GF-D8 (cell line): ENCODE results near the gene PANK3.
"Not testable (repeated sequence)": the region's sequence is repeated elsewhere in the genome, so short reads cannot be mapped to it uniquely, and the experiment has no call there.

Experiments
- DNase-seq: peaks from one replicate; lab custom pipeline; 2025; lab: John Stamatoyannopoulos, UW

PANK3 gene

DNA sequence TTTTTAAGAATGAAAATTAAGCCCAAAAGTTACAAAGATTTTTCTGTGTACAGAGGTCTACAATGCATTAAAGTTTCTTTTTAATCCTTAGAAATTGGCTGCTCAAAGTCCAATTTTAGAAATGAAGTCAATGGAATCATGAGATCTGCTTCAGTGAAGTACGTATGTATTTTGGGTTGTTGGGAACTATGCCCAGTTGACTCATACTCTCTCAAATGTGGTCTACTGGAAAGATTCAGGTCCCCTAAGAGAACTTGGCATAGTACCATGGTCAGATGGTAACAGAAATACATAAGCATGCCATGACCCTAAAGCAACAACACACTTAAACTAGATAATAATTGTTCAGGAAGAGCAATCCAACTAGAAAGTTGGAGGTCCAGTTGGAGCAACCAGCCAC, 27.0 kb downstream of the PANK3 start:
- no peak for DNase-seq

DNA sequence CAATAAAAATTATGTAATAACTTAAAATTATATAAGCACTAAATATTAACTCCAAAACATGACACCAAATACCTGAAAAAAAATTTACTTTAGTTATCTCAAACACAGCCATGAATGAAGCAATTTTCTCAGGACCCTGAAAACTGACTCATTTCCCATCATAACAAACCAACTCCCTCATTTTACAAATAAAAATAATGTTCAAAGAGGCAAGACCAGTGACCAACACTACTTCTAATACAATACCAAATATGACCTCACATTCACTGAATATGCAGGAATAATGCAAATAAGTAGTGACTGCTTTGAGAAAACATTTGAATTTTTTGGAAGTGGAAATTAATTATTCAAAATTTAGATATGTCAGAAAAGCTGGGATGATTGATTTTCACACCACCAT, 28.5 kb downstream of the PANK3 start:
- no peak for DNase-seq

DNA sequence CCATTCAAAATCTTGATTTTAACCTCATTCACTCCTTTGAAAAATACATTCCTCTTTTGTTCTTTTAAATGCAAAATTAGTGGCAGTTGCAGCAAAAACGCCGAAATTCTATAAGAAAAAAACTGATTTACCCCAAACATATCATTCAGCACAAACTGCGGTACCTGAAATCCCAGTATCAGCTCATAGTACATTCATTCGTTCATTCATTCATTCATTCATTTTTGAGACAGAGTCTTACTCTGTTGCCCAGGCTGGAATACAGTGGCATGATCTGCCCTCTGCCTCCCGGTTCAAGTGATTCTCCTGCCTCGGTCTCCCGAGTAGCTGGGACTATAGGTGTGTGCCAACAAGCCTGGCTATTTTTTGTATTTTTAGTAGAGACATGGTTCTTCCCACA, 29.6 kb downstream of the PANK3 start:
- no peak for DNase-seq

DNA sequence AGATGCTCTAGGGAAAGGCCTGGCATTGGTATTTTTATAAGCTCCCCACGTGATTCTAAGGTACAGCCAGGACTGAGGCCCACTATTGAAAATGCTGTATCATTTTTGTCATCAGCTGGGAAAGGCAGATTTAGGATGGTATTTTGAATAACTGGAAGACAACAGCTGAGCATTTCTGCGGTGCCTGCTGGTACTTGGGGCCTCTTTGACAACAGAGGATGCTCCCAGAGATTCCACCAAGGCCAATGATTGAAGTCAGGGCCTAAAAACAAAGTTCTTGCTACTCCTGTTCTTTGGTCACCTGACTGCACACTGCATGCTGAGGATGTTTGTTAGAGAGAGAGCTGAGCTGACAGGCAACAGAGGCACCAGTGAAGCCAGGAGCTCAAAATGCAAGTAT, 42.0 kb downstream of the PANK3 start:
- DNase-seq, result no peak

DNA sequence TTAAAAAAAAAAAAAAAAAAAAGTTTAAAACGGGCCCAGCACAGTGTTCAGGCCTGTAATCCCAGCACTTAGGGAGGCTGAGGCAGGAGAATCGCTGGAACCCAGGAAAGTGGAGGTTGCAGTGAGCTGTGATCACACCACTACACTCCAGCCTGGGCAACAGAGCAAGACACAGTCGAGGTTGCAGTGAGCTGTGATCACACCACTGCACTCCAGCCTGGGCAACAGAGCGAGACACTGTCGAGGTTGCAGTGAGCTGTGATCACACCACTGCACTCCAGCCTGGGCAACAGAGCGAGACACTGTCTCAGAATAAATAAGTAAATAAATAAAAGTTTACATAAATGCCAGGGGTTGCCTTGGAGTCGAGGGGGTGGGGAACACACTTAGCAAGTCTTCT, 44.8 kb downstream of the PANK3 start:
- not testable (repeated sequence) for DNase-seq

DNA sequence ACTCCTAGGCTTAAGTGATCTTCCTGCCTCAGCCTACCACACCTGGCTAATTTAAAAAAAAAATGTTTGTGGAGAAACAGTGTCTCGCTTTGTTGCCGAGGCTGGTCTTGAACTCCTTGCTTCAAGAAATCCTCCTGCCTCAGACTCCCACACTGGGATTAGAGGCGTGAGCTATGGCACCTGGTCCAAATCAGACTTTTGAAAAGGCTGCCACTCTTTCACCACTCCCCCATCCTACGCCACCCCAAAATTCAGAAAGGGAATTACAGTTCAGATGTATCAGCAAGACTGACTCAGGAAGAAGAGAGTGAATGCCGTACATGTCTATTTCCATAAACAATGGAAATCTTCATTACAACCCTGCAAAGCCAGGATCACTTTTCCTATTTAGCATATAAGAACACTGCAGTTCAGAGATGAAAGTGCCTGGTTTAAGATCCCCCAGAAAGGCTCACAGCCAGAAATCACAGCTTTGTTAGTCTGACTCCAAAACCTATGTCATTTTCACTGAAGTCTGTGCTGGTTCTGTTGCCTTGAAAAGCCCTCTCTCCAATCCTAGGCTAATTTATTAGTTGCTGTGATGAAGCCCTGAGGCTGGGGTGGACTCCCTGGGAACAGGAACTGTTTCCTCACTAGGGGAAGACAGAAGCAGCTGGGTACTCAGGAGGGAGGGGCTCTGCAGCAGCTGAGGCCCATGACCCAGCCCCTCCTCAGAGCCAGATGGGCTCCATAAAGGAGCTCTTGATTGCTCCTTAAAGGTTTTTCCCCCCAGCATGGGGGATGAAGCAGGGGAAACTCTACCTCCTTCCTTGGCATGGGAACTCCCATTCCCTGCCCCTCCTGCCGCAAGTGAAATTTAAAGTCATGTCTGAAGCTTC, 46.9 kb downstream of the PANK3 start:
- no peak for DNase-seq

DNA sequence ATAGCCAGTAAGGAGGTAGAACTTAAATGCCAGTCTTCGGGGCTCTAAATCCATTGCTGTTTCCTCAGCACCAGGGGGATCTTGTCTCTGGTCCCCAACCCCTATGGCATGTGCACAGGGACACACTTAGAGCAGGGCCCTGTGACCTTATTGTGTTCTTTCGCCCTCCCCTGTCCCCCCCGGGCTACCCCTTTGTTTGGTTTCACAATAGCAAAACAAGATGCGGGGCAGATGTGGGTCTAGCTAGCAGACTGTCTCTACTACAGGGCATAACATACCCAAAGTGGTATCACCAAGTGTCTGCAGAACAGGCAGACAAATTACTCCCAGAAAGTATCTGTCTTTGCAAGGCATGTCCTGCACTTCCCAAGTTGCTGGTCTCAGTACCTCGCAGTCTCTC, 48.0 kb downstream of the PANK3 start:
- DNase-seq, result no peak

DNA sequence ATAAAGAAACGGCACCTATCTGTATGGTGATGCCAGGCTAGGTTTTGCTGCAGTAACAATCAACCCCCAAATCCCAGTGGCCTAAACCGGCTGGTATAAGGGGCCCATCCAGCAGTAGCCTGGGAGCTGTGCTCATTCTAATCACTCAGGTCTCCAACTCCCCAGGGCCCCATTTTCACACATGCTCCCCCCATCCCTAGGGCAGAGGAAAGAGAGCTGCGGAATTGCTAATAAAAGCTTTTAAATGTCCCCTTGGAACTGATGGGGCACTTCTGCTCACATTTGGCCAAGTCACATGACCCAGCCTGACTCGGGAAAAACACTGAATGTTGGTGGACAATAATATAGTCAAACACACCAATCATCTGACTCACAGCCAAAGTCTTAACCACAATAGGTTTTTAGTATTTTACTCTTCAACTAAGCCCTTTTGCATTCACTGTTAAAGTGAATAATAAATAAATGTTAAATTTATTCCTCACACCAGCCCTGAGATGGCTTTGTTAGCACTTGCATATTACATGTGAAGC, 48.5 kb downstream of the PANK3 start:
- DNase-seq, result no peak

DNA sequence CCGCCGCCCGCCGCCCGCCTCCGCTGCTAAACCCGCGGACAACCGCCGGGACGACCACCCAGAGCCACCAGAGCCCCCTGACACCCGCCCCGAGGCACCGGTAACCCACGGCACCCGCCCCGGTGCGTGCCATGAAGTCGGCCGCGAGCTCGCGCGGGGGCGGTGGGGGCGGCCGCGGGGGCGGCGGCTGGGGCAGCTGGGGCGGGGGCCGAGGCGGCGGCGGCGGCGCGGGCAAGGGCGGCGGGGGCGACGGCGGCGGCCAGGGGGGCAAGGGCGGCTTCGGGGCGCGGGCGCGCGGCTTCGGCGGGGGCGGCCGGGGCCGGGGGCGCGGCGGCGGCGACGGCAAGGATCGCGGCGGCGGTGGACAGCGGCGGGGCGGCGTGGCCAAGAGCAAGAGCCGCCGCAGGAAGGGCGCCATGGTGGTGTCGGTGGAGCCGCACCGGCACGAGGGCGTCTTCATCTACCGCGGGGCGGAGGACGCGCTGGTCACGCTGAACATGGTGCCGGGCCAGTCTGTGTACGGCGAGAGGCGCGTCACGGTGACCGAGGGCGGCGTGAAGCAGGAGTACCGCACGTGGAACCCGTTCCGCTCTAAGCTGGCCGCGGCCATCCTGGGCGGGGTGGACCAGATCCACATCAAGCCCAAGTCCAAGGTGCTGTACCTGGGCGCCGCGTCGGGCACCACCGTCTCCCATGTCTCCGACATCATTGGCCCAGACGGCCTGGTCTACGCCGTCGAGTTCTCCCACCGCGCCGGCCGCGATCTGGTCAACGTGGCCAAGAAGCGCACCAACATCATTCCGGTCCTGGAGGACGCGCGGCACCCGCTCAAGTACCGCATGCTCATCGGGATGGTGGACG, 49.6 kb downstream of the PANK3 start:
- no peak for DNase-seq

DNA sequence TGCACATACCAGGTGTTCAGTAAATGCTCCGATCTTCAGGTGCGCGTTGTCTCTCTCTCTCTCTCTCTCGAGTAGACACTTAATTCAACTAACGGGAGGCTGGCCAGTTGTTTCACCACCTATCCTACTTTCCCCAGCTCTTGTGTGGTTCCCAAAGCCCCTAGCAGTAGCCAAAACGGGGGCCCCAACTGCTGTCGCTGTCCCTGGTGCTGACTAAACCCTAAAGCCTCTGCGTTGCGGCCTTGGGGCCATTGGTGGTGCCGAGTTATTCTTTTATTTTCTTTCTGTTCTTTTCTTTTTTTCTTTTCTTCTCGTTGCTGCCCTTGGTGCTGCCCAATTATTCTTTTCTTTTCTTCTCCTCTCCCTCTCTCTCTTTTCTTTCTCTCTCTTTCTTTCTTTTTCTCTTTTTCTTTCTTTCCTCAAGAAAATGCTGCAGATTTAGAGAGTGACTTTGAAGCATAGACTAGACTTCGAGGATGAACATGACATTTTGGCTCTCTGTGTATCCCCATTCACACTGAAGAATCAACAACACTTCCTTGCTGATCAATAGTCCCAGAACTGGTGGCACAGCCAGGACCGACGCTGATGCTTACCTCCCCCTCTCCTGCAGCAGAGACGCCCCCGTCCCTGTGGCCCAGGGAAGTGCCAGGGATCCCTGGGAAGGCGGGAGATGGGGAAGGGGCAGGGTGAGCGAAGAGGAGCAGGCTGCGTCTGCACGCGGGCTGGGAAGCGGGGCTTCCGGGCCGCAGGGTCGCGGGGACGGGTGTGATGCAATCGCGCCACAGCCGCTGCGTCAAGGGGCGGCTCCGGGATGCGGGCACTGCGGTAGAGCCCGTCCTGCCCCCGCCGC, 50.4 kb downstream of the PANK3 start, which contains the start of gene FBLL1:
Gene FBLL1, plus strand, starts transcription at position 785 of the 853 bp plus-strand sequence. CDS start 200 bp downstream, outside the sequence.
- DNase-seq, result no peak

DNA sequence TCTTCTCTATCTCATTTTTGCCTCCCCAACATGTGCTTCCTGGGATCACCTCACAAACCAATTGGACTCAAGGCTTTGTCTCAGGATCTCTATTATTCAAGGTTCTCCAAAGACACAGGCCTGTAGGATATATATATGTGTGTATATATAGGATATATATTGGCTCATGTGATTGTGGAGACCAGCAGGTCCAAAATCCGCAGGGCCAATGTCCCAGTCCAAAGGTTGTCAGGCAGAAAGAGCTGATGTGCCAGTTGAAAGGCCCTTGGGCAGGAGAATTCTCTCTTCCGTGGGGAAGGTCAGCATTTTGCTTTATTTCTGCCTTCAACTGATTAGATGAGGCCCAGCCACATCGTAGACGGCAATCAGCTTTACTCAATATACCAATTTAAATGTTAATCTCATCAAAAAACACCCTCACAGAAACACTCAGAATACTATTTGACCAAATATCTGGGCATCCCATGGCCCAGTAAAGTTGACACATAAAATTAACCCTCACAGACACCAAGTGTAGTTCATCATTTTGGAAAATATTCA, 51.3 kb downstream of the PANK3 start:
- no peak for DNase-seq

DNA sequence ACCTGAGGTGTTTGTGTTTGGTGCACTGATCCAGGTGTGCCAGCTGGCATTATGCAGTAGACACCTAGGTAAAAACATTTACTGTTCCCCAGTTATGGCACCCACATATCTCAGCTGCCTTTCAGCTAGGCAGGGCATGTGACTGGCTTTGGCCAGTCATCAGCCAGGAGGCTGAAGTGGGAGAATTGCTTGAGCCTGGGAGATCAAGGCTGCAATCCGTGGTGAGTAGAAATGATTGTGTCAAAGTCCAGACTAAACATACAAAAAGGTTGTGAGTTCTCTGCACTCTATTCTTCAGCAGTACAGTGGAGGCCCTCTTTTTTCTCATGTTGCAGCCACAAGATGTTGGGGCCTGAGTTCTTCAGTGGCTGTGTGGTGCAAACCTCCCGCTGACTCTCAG, 53.3 kb downstream of the PANK3 start:
- no peak for DNase-seq

DNA sequence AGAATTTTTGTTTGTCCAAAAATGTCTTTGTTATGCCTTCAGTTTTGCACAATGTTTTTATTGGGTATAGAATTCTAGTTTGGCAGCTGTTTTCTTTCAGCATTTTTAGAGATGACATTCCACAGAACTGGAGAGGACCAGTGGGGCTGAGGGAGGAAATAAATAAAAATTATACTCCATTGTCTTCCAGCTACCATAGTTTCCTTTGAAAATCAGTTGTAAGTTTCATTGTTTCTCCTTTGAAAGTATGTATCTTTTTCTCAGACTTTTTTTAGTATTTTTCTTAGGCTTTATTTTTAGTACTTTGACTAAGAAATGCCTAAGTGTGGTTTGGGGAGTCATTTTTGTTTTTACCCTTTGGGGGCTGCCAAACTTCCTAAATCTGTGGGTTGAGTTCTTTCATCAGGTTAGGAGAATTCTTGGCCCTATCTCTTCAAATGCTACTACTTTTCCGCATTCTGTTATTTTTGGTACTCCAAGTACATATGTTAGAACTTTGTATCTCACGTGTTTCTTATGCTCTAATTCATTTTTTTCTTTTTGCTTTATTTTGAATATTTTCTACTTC, 65.2 kb downstream of the PANK3 start:
- DNase-seq, result no peak

DNA sequence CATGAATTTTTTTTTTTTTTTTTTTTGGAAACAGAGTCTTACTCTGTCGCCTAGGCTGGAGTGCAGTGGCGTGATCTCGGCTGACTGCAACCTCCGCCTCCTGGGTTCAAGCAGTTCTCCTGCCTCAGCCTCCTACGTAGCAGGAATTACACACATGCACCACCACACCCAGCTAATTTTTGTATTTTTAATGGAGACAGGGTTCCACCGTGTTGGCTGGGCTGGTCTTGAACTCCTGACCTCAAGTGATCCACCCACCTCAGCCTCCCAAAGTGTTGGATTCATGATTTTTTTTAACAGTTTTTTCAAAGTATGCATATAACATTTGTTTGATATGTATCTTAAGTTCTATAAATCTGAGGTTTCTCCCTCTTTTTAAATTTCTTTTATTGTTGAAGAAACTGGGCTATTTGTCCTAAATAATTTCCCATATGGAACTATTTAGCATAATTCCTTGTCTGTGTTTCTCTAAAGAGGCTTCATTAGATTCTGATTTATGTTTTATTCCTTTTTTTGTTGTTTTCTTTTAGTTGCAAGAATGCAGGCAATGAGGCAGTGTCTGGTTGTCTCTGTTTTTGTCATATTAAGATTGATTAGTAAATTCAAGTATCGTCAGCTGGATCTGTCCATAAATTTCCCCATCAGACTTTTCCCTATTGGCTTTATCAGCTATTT, 76.5 kb downstream of the PANK3 start:
- no peak for DNase-seq
